Epithelial cell of proximal tubule (primary cell): ENCODE measurements around the gene GRK6. TPM values are rescaled to one million over a fixed set of nuclear protein-coding genes. Genes with fewer than 3 reads are reported as not detected.

ENCODE experiments used
- DNase-seq: peaks from one replicate; pipeline ENCODE4 v3.0.0-alpha.2; 2011; ENCODE audit warnings: low read depth
- H3K4me3 ChIP-seq: 2 replicates; pipeline ENCODE4 v1.5.1; 2011; ENCODE audit warnings: low read depth, mild to moderate bottlenecking, low read length
- total RNA-seq: library from RNA; depleted of rRNA; stranded (reverse); fragments of >200 nt; gene quantifications from 2 replicates; pipeline ENCODE4 v1.2.3, GENCODE V29; 2015
- TF ChIP-seq, protein P1 (sequence below): conservative IDR thresholded peaks from 2 replicates; pipeline ENCODE4 v1.5.1; 2012; ENCODE audit warnings: low read depth, mild to moderate bottlenecking, low read length

GRK6 gene
- 66.5 and 95.8 TPM in 2 replicates for total RNA-seq

DNA sequence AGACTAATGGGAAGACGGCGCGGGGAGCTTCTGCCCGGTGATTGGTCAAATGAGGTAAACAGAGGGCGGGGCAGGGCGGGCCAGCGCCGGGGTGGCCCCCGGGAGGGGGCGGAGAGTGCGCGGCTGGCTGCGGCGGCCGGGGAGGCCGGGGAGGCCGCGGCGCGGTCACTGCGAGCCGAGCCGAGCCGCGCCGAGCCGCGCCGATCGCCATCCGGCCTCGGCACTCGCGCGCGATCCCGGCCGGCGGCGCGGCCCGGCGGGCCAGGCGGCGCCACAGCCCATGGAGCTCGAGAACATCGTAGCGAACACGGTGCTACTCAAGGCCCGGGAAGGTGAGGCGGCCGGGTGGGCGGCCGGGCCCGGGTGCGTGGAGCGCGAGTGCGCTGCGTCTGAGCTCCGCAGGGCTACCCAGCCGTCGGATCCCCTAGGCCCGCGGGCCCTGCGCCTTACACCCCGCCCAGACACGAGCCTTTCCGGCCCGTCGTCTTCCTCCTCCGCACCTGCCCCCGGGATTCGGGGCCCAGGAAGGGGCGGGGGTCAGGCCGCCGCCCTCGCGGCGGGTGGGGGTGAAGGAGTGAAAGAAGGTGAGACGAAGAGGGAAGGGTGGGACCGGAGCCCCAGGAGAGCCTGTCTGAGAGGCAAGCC, at the start of gene GRK6:
TSS of gene GRK6 (plus strand) at position 111 of the 645 bp plus-strand sequence. CDS start at position 281, 170 bp downstream.
- TF ChIP-seq, protein P1, sequence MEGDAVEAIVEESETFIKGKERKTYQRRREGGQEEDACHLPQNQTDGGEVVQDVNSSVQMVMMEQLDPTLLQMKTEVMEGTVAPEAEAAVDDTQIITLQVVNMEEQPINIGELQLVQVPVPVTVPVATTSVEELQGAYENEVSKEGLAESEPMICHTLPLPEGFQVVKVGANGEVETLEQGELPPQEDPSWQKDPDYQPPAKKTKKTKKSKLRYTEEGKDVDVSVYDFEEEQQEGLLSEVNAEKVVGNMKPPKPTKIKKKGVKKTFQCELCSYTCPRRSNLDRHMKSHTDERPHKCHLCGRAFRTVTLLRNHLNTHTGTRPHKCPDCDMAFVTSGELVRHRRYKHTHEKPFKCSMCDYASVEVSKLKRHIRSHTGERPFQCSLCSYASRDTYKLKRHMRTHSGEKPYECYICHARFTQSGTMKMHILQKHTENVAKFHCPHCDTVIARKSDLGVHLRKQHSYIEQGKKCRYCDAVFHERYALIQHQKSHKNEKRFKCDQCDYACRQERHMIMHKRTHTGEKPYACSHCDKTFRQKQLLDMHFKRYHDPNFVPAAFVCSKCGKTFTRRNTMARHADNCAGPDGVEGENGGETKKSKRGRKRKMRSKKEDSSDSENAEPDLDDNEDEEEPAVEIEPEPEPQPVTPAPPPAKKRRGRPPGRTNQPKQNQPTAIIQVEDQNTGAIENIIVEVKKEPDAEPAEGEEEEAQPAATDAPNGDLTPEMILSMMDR: no peak
- H3K4me3 ChIP-seq: peak within 1 kb of the TSS; percentile 68
- DNase-seq: no peak

DNA sequence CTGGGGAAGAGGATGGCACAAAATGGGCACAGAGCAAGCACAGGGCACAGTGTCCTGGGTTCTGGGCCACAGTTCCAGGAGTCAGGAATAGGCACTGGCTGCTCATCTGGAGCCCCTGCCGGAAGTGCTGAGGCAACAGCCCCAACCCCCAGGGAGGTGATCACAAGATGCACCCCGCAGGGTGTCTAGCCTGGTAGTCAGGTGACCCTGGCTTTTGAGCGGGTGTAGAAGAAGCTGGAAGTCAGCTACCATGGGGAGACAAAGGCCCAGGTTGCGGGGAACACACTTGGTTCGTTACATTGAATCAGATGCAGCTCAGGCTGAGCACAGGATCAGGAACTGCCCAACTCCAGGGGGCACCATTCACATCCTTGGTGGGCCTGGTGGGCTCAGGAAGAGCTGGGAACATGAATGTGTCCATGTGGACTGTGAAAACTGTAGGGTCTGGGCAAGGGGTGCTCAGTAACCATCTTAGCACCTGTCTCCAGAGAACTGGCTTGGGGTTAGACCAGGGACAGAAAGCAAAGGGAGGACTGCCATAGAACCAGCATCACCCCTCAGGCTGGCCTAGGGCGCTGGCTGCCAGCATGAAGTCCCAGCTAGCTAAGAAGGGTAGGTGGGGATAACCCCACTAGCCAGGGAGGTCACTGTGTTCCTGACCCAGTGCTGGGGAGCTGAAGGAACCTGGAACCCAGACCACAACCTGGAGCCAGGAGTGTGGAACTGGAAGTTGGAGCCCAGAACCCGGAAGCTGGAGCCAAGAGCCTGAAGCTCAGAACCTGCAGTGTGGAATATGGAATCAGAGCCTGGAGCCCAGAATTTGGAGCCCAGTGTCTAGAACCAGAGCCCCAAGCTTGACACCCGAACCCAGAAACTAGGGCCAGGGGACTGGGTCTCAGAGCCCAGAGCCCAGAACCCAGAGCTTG, 48.4 kb upstream of the GRK6 start:
- no peak for DNase-seq
- TF ChIP-seq, protein P1: peak; percentile 22

DNA sequence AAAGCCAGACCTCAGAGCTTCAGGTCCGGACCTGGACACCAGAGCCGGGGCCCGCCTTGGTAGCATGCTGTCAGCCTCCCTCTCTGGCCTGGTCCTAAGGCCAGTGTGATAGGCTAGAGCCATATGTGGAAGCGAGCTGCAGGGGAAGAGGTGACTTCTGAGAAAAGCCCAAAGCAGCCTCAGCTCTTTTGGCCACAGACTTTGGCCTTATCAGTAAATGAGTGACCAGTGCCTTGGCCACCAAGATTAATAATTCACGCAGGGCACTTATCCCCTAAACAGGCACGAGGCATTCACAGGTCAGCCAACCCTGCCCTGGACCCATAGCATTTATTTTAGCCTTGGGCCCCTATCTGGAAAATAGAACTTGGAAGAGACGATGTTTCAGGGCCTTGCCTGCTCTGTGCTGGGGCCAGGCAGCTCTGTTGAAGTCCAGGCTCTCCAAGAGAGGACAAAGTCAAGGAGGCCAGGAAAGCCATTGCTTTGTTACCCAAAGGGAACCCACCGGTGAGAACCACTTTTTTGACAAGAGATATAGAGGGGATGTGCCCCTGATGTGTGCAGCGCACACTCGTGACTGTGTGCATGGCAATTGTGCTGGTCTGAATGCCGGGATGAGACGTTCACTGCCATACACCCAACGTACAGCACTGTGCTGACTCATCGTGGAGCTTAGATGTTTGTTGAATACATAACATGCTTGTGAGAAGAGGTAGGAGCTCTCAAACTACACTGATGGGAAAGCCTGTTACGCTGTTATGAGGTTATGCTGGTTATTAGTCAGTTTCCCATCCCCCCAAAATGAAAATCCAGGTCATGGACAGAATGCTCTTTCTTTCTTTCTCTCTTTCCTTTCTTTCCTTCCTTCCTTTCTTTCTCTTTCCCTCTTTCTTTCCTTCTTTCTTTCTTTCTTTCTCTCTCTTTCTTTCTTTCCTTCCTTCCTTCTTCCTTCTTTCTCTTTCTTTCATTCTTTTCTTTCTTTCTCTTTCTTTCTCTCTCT, 47.3 kb upstream of the GRK6 start:
- no peak overlapping the region for H3K4me3 ChIP-seq
- DNase-seq: peak; percentile 85
- TF ChIP-seq, protein P1: no peak

More for the DNA sequence above, 48.4 kb upstream of the GRK6 start:
- no peak overlapping the region for H3K4me3 ChIP-seq

DNA sequence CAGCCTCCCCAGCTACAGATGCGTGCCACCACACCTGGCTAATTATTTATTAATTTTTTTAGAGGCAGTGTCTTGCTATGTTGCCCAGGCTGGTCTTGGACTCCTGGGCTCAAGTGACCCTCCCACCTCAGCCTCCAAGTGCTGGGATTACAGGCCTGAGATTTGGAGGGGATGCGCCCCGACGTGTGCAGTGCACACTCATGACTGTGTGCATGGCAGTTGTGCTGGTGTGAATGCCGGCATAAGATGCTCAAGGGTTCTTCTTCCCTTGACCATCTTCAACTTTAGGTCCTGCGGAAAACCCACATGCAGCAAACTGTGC, 45.7 kb upstream of the GRK6 start:
- H3K4me3 ChIP-seq: no peak overlapping the region
- TF ChIP-seq, protein P1: no peak
- no peak for DNase-seq

DNA sequence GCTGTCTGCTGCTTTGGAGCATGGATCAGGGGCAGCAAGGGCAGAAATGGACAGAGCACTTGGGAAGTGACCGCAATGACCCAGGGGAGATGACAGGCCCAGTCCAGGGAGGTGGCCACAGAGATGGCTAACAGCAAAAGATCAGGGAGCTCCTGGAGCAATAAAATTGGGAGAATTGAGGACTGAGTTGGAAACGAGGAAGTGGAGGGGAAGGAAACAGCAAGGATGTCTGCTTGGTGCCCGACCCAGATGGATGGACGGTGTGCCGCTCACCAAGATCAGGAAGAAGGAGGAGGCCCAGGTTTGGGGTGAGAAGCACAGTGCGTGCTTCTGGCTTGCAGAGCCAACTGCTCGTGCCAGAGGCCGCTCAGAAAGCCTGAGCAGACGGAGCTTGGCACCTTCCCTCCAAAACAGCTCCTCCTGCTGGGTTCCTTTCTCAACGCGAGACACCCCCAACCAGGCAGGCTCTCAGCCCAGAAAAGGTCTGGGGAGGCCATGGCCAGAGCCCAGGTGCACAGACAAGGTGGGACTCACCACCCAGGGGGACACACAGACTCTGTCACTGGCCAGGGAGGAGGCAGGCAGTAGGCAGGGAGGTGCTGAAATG, 44.0 kb upstream of the GRK6 start:
- H3K4me3 ChIP-seq: no peak overlapping the region
- DNase-seq: no peak
- TF ChIP-seq, protein P1: peak; percentile 30

DNA sequence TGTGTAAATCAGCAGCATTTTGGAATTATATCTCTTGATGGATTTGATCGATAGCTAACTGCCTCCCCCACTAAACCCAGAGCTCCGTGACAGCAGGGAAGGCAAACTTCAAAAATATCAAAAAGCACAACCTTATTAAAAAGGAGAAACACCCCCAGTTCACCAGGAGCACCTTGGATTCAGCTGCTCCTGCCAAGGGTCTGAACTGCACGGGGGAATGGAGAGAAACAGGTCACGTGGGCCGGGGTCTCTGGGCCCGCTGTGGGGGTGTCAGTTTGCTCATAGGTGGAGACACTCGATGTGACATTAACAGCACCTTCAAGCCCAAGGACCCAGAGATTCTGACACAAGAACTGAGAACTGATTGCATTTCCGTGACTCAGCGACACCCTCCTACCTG, 43.3 kb upstream of the GRK6 start:
- TF ChIP-seq, protein P1: no peak
- no peak overlapping the region for H3K4me3 ChIP-seq
- no peak for DNase-seq
